CD4-positive, alpha-beta memory T cell (primary cell): ENCODE measurements around the gene FBXW4. TPM values are rescaled to one million over a fixed set of nuclear protein-coding genes. Genes with fewer than 3 reads are reported as not detected.
A peak's percentile ranks its signal among the peaks of the same experiment; 100 is the strongest.

Source experiments
- CTCF ChIA-PET: fragments of 350-600 bp; sonication (Branson Sonifier 250); formaldehyde crosslinking; loops from one replicate; lab custom pipeline; 2021; ENCODE audit warnings: inconsistent platforms; ENCODE audit not compliant: partially characterized antibody; lab: Charles Lee
- POLR2A ChIA-PET: fragments of 350-600 bp; sonication (Branson Sonifier 250); formaldehyde crosslinking; loops from one replicate; lab custom pipeline; 2021; ENCODE audit not compliant: partially characterized antibody; lab: Charles Lee
- DNase-seq, 5 donors: peaks; one replicate each; pipeline versions ENCODE4 v3.0.0 to v3.0.0-alpha.2; 2020 to 2022; ENCODE audit warnings: mixed read lengths in 1 of 5
- H3K27ac ChIP-seq: one replicate; pipeline ENCODE4 v1.7.0; 2013; ENCODE audit warnings: low read depth, low read length
- H3K27me3 ChIP-seq: 2 replicates; pipeline ENCODE4 v1.7.0; 2013; ENCODE audit warnings: mild to moderate bottlenecking, low read length, moderate library complexity; ENCODE audit not compliant: insufficient read depth
- H3K36me3 ChIP-seq: 2 replicates; pipeline ENCODE4 v1.7.0; 2013; ENCODE audit warnings: mild to moderate bottlenecking, low read length, moderate library complexity; ENCODE audit not compliant: insufficient read depth
- H3K4me1 ChIP-seq: 2 replicates; pipeline ENCODE4 v1.7.0; 2013; ENCODE audit warnings: mild to moderate bottlenecking, low read length, moderate library complexity; ENCODE audit not compliant: insufficient read depth
- H3K4me3 ChIP-seq, 2 donors: one replicate each; pipeline ENCODE4 v1.7.0; 2013; ENCODE audit warnings: low read length in 2 of 2, mild to moderate bottlenecking in 1 of 2
- H3K9me3 ChIP-seq, 2 donors: one replicate each; pipeline ENCODE4 v1.7.0; 2013; ENCODE audit warnings: low read length in 2 of 2, control low read depth in 1 of 2; ENCODE audit not compliant: control insufficient read depth in 1 of 2
- H3K27ac Mint-ChIP-seq, 7 donors: one replicate each; pipeline ENCODE4 v1.8.0; 2020 to 2021; ENCODE audit warnings: mixed read lengths in 7 of 7, mild to moderate bottlenecking in 6 of 7, inconsistent platforms in 3 of 7, moderate library complexity in 3 of 7
- H3K27me3 Mint-ChIP-seq, 2 donors: one replicate each; pipeline ENCODE4 v1.8.0; 2020 to 2021; ENCODE audit warnings: mixed read lengths in 2 of 2
- H3K36me3 Mint-ChIP-seq, 2 donors: one replicate each; pipeline ENCODE4 v1.8.0; 2020 to 2021; ENCODE audit warnings: mixed read lengths in 2 of 2, inconsistent platforms in 1 of 2, mild to moderate bottlenecking in 1 of 2
- H3K4me1 Mint-ChIP-seq, 4 donors: one replicate each; pipeline ENCODE4 v1.8.0; 2020 to 2021; ENCODE audit warnings: mixed read lengths in 4 of 4, mild to moderate bottlenecking in 1 of 4
- H3K4me3 Mint-ChIP-seq, 8 donors: one replicate each; pipeline ENCODE4 v1.8.0; 2020 to 2021; ENCODE audit warnings: mixed read lengths in 8 of 8, mild to moderate bottlenecking in 7 of 8, moderate library complexity in 6 of 8, inconsistent platforms in 3 of 8
- H3K9me3 Mint-ChIP-seq, 8 donors: one replicate each; pipeline ENCODE4 v1.8.0; 2020 to 2021; ENCODE audit warnings: mixed read lengths in 8 of 8, mild to moderate bottlenecking in 5 of 8, inconsistent platforms in 3 of 8, moderate library complexity in 1 of 8
- intact Hi-C: fragments of 100-400 bp; cut with micrococcal nuclease; formaldehyde crosslinking; loops from one replicate; pipeline ENCODE4 v1.15.1; 2023
- polyA plus RNA-seq, 2 donors: library from polyadenylated mRNA; unstranded; fragments of 300-500 nt; fragmentation: Illumina TruSeq; gene quantifications; one replicate each; pipeline ENCODE4 v1.2.3, GENCODE V29; 2021
- total RNA-seq, 2 experiments: library from RNA; stranded (reverse); gene quantifications; one replicate each; pipeline ENCODE4 v1.2.3, GENCODE V29; 2021

The FBXW4 gene
- total and polyA plus RNA-seq, 4 experiments from 2014 or later = 5.1 to 96.6 (median 46.7) TPM

GRCh38 chr10:101686133-101686925 is 8.6 kb downstream of the FBXW4 start:
- intact Hi-C loops = no loop called here

GRCh38 chr10:101684782-101685181 is 10.2 kb downstream of the FBXW4 start:
- Mint-ChIP-seq H3K4me1 (peaks cover 39 to 68% (median 56%) of the 10 kb centered on the region in 4 donors), H3K4me3 (peak overlapping the region in 1 of 8 donors; percentile 20), H3K9me3 (no peaks in the 10 kb centered on the region), H3K27ac (peak overlapping the region in 2 of 7 donors; percentile 3 to 6), H3K27me3 (no peaks in the 10 kb centered on the region), H3K36me3 (peaks cover 18 to 34% of the 10 kb centered on the region in 2 donors)
- ChIA-PET POLR2A (interaction anchor here (1.0 kb wide), 1 partner anchor 9 kb away, joined by 6 read pairs; no protein-coding TSS in a partner anchor), CTCF (no interaction called here)
- H3K9me3 ChIP-seq = no peaks in the 10 kb centered on the region
- intact Hi-C loops = no loop called here
- no peaks in the 10 kb centered on the region for H3K36me3 ChIP-seq
- no peak overlapping the region for H3K27ac ChIP-seq
- DNase-seq = no peak
- peaks cover 19% of the 10 kb centered on the region for H3K4me1 ChIP-seq
- H3K4me3 ChIP-seq = no peak overlapping the region
- no peaks in the 10 kb centered on the region for H3K27me3 ChIP-seq

More at GRCh38 chr10:101686133-101686925, 8.6 kb downstream of the FBXW4 start:
- no peak overlapping the region for H3K27ac Mint-ChIP-seq
- no peaks in the 10 kb centered on the region for H3K9me3 Mint-ChIP-seq
- H3K4me1 Mint-ChIP-seq = peaks cover 50 to 84% (median 70%) of the 10 kb centered on the region in 4 donors
- Histone ChIP-seq H3K36me3 (no peaks in the 10 kb centered on the region), H3K4me3 (no peak overlapping the region), H3K4me1 (peaks cover 32% of the 10 kb centered on the region), H3K9me3 (no peaks in the 10 kb centered on the region), H3K27me3 (no peaks in the 10 kb centered on the region), H3K27ac (no peak overlapping the region)
- no peak overlapping the region for H3K4me3 Mint-ChIP-seq
- CTCF ChIA-PET = interaction anchor here (1.6 kb wide), 1 partner anchor 15 kb away, joined by 3 read pairs; no protein-coding TSS in a partner anchor
- POLR2A ChIA-PET = no interaction called here
- DNase-seq = no peak
- peaks cover 21 to 34% of the 10 kb centered on the region in 2 donors for H3K36me3 Mint-ChIP-seq
- no peaks in the 10 kb centered on the region for H3K27me3 Mint-ChIP-seq

- H3K4me1 ChIP-seq = peaks cover 13% of the 10 kb centered on the region
- no peak overlapping the region for H3K4me3 Mint-ChIP-seq
- peak overlapping the region in 1 of 7 donors; percentile 47 for H3K27ac Mint-ChIP-seq
- H3K27me3 ChIP-seq = no peaks in the 10 kb centered on the region
- H3K4me1 Mint-ChIP-seq = peaks cover 36 to 53% (median 44%) of the 10 kb centered on the region in 4 donors
- no peaks in the 10 kb centered on the region for H3K9me3 Mint-ChIP-seq
- H3K36me3 Mint-ChIP-seq = peaks cover 11 to 33% of the 10 kb centered on the region in 2 donors
- CTCF ChIA-PET = interaction anchor here (1.0 kb wide), 1 partner anchor 11 kb away, joined by 3 read pairs; no protein-coding TSS in a partner anchor
- no peaks in the 10 kb centered on the region for H3K27me3 Mint-ChIP-seq
- H3K36me3 ChIP-seq = no peaks in the 10 kb centered on the region
- intact Hi-C loops = no loop called here
- POLR2A ChIA-PET = interaction anchor here (1.8 kb wide), 1 partner anchor 12 kb away, joined by 5 read pairs; the partner anchor contains the start of gene FBXW4
- no peak overlapping the region for H3K4me3 ChIP-seq
- H3K9me3 ChIP-seq = no peaks in the 10 kb centered on the region
- no peak for DNase-seq
- H3K27ac ChIP-seq = no peak overlapping the region
These were observed 11.7 kb downstream of the FBXW4 start for GRCh38 chr10:101683276-101683675.

GRCh38 chr10:101682172-101682825 is 12.7 kb downstream of the FBXW4 start:
- peaks cover 2% of the 10 kb centered on the region for H3K36me3 ChIP-seq
- no peaks in the 10 kb centered on the region for H3K27me3 ChIP-seq
- Mint-ChIP-seq H3K36me3 (peaks cover 3 to 34% of the 10 kb centered on the region in 2 donors), H3K4me1 (peaks cover 31 to 48% (median 38%) of the 10 kb centered on the region in 4 donors), H3K27ac (peak overlapping the region in 1 of 7 donors; percentile 22), H3K4me3 (no peak overlapping the region), H3K27me3 (no peaks in the 10 kb centered on the region), H3K9me3 (peaks cover 0 to under 1% (median 0%) of the 10 kb centered on the region in 8 donors)
- ChIA-PET CTCF (no interaction called here), POLR2A (interaction anchor here (1.8 kb wide), 1 partner anchor 13 kb away, joined by 5 read pairs; the partner anchor contains the start of gene FBXW4)
- peaks cover 10% of the 10 kb centered on the region for H3K4me1 ChIP-seq
- H3K27ac ChIP-seq = no peak overlapping the region
- DNase-seq = no peak
- H3K4me3 ChIP-seq = no peak overlapping the region
- H3K9me3 ChIP-seq = no peaks in the 10 kb centered on the region
- intact Hi-C loops = no loop called here

- ChIA-PET CTCF (interaction anchor here (0.7 kb wide), 1 partner anchor 456 kb away, joined by 3 read pairs; no protein-coding TSS in a partner anchor), POLR2A (no interaction called here)
- H3K9me3 Mint-ChIP-seq = peaks cover 0 to 13% (median 4%) of the 10 kb centered on the region in 8 donors
- Histone ChIP-seq H3K27ac (no peak overlapping the region), H3K9me3 (no peaks in the 10 kb centered on the region), H3K27me3 (no peaks in the 10 kb centered on the region), H3K36me3 (peaks cover 37% of the 10 kb centered on the region), H3K4me1 (peaks cover 3% of the 10 kb centered on the region), H3K4me3 (no peak overlapping the region)
- H3K4me3 Mint-ChIP-seq = no peak overlapping the region
- H3K27ac Mint-ChIP-seq = no peak overlapping the region
- peaks cover 52 to 57% of the 10 kb centered on the region in 2 donors for H3K36me3 Mint-ChIP-seq
- DNase-seq = no peak
- H3K4me1 Mint-ChIP-seq = peaks cover 5 to 14% (median 10%) of the 10 kb centered on the region in 4 donors
- no peaks in the 10 kb centered on the region for H3K27me3 Mint-ChIP-seq
- intact Hi-C loops = no loop called here
These were observed 18.4 kb downstream of the FBXW4 start for GRCh38 chr10:101676565-101676964.

GRCh38 chr10:101675115-101675514 is 19.9 kb downstream of the FBXW4 start:
- H3K36me3 Mint-ChIP-seq = peaks cover 67 to 69% of the 10 kb centered on the region in 2 donors
- Histone ChIP-seq H3K4me3 (no peak overlapping the region), H3K36me3 (peaks cover 51% of the 10 kb centered on the region), H3K27ac (no peak overlapping the region), H3K9me3 (no peaks in the 10 kb centered on the region), H3K4me1 (peaks cover 3% of the 10 kb centered on the region), H3K27me3 (no peaks in the 10 kb centered on the region)
- H3K9me3 Mint-ChIP-seq = peaks cover 0 to 13% (median 4%) of the 10 kb centered on the region in 8 donors
- POLR2A ChIA-PET = no interaction called here
- no peak overlapping the region for H3K27ac Mint-ChIP-seq
- peaks cover 10 to 18% (median 16%) of the 10 kb centered on the region in 4 donors for H3K4me1 Mint-ChIP-seq
- CTCF ChIA-PET = no interaction called here
- H3K27me3 Mint-ChIP-seq = no peaks in the 10 kb centered on the region
- intact Hi-C loops = no loop called here
- no peak for DNase-seq
- H3K4me3 Mint-ChIP-seq = no peak overlapping the region

- Mint-ChIP-seq H3K27me3 (no peaks in the 10 kb centered on the region), H3K4me3 (no peak overlapping the region), H3K27ac (peak overlapping the region in 1 of 7 donors; percentile 57), H3K4me1 (peaks cover 10 to 19% (median 15%) of the 10 kb centered on the region in 4 donors), H3K36me3 (peaks cover 85 to 90% of the 10 kb centered on the region in 2 donors), H3K9me3 (peaks cover 0 to 13% (median 4%) of the 10 kb centered on the region in 8 donors)
- ChIA-PET CTCF (no interaction called here), POLR2A (no interaction called here)
- intact Hi-C loops = no loop called here
- Histone ChIP-seq H3K27me3 (no peaks in the 10 kb centered on the region), H3K36me3 (peaks cover 70% of the 10 kb centered on the region), H3K4me1 (no peaks in the 10 kb centered on the region), H3K27ac (no peak overlapping the region), H3K4me3 (no peak overlapping the region), H3K9me3 (no peaks in the 10 kb centered on the region)
- DNase-seq = no peak
These were observed 22.4 kb downstream of the FBXW4 start for GRCh38 chr10:101672536-101672935.
